C4-2B (cell line): ENCODE data around the gene NDST4.

Experiments used
- ZFX ChIP-seq: fragments of 450-650 bp; IDR thresholded peaks from 2 replicates; pipeline ENCODE4 v1.6.1; 2017
- TF ChIP-seq, protein P1 (sequence below): fragments of 450-650 bp; conservative IDR thresholded peaks from 2 replicates; pipeline ENCODE4 v1.5.1; 2017; ENCODE audit warnings: mild to moderate bottlenecking

DNA sequence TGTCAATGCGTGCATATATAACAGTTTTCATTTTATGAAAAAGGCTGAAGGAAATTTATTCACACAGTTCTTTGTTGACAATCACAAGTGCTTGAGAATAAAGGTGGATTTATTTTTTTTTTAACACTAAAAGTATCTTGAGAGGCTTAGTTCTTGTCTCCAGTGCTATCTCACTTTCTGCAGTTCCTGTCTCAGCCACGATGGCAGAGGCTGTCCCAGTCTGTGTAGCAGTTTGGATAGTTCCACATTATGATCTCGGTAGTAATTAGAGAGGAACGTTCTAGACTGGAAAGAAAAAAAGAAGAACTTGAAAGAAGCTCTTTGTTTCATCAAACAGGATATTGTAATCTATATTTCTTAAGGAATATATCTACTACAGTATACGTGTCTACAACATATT, 285.8 kb downstream of the NDST4 start:
- TF ChIP-seq, protein P1, sequence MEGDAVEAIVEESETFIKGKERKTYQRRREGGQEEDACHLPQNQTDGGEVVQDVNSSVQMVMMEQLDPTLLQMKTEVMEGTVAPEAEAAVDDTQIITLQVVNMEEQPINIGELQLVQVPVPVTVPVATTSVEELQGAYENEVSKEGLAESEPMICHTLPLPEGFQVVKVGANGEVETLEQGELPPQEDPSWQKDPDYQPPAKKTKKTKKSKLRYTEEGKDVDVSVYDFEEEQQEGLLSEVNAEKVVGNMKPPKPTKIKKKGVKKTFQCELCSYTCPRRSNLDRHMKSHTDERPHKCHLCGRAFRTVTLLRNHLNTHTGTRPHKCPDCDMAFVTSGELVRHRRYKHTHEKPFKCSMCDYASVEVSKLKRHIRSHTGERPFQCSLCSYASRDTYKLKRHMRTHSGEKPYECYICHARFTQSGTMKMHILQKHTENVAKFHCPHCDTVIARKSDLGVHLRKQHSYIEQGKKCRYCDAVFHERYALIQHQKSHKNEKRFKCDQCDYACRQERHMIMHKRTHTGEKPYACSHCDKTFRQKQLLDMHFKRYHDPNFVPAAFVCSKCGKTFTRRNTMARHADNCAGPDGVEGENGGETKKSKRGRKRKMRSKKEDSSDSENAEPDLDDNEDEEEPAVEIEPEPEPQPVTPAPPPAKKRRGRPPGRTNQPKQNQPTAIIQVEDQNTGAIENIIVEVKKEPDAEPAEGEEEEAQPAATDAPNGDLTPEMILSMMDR: no peak
- no peak for TF ChIP-seq ZFX
